Measurements from ENCODE around the gene TAP1.
"Not testable (repeated sequence)": the region's sequence is repeated elsewhere in the genome, so short reads cannot be mapped to it uniquely, and the experiment has no call there.

Gene TAP1

GRCh38 chr6:32838114-32838958 is 15.2 kb downstream of the TAP1 start, which contains the start of gene TAP2:
Gene TAP2, minus strand, starts transcription at chr6:32838739. Its CDS starts 506 bp downstream, at chr6:32838233.
- peak; percentile 82 for DNase-seq

- no peak for DNase-seq
Measured at GRCh38 chr6:32837651-32838113, 15.8 kb downstream of the TAP1 start.

- no peak for DNase-seq
Measured at GRCh38 chr6:32836873-32837272, 16.6 kb downstream of the TAP1 start.

- DNase-seq, result no peak
Measured at GRCh38 chr6:32835167-32835893, 18.2 kb downstream of the TAP1 start.

- DNase-seq, result no peak
Measured at GRCh38 chr6:32833664-32834063, 19.8 kb downstream of the TAP1 start.

- DNase-seq, result no peak
Measured at GRCh38 chr6:32832535-32832934, 21.0 kb downstream of the TAP1 start.

- no peak for DNase-seq
Measured at GRCh38 chr6:32830936-32831335, 22.6 kb downstream of the TAP1 start.

- no peak for DNase-seq
Measured at GRCh38 chr6:32830017-32830416, 23.5 kb downstream of the TAP1 start.

- DNase-seq, result no peak
Measured at GRCh38 chr6:32829495-32829894, 24.0 kb downstream of the TAP1 start.

- no peak for DNase-seq
Measured at GRCh38 chr6:32827025-32827424, 26.5 kb downstream of the TAP1 start.

GRCh38 chr6:32825966-32826365 is 27.5 kb downstream of the TAP1 start:
- DNase-seq, result no peak

GRCh38 chr6:32819729-32820128 is 33.8 kb downstream of the TAP1 start:
- DNase-seq, result no peak

GRCh38 chr6:32818867-32819266 is 34.6 kb downstream of the TAP1 start:
- no peak for DNase-seq

- no peak for DNase-seq
Measured at GRCh38 chr6:32816746-32817204, 36.7 kb downstream of the TAP1 start, which contains the start of gene HLA-DOB. Gene HLA-DOB, minus strand, starts transcription at chr6:32817002. Its CDS starts 51 bp downstream, at chr6:32816951.

- DNase-seq, result no peak
Measured at GRCh38 chr6:32815996-32816395, 37.5 kb downstream of the TAP1 start.

- no peak for DNase-seq
Measured at GRCh38 chr6:32815115-32815514, 38.4 kb downstream of the TAP1 start.

GRCh38 chr6:32814145-32814544 is 39.4 kb downstream of the TAP1 start:
- DNase-seq, result no peak

GRCh38 chr6:32809171-32809570 is 44.3 kb downstream of the TAP1 start:
- DNase-seq, result no peak

GRCh38 chr6:32807020-32807580 is 46.4 kb downstream of the TAP1 start:
- no peak for DNase-seq

GRCh38 chr6:32805404-32805803 is 48.1 kb downstream of the TAP1 start:
- DNase-seq, result not testable (repeated sequence)

- no peak for DNase-seq
Measured at GRCh38 chr6:32803416-32803815, 50.1 kb downstream of the TAP1 start.

- DNase-seq, result no peak
Measured at GRCh38 chr6:32799740-32800139, 53.8 kb downstream of the TAP1 start.

- no peak for DNase-seq
Measured at GRCh38 chr6:32799168-32799567, 54.3 kb downstream of the TAP1 start.

Data from NCI-H146 (cell line).